NOMO-1 treated with DMSO at 0.1 percent for 48 hours (cell line): Measurements from ENCODE around the gene LRP1.

Experiments used
- DNase-seq: peaks from one replicate; lab custom pipeline; 2025; ENCODE audit not compliant: unreplicated experiment; lab: John Stamatoyannopoulos, UW

Gene LRP1

GRCh38 chr12:57247041-57247440 is 118.8 kb downstream of the LRP1 start:
- no peak for DNase-seq

GRCh38 chr12:57248934-57249742 is 120.9 kb downstream of the LRP1 start:
- DNase-seq = peak; percentile 85

GRCh38 chr12:57250541-57250940 is 122.3 kb downstream of the LRP1 start:
- no peak for DNase-seq

GRCh38 chr12:57250956-57251355 is 122.7 kb downstream of the LRP1 start, which contains the start of gene STAC3:
Gene STAC3 (minus strand): TSS chr12:57251187. CDS start chr12:57249636, 1,551 bp downstream.
- no peak for DNase-seq

- DNase-seq = no peak
Measured at GRCh38 chr12:57254506-57255280, 126.4 kb downstream of the LRP1 start.

GRCh38 chr12:57255916-57256315 is 127.6 kb downstream of the LRP1 start:
- DNase-seq = no peak

- no peak for DNase-seq
Measured at GRCh38 chr12:57258977-57259970, 131.0 kb downstream of the LRP1 start.

- DNase-seq = no peak
Measured at GRCh38 chr12:57260366-57260765, 132.1 kb downstream of the LRP1 start.

- no peak for DNase-seq
Measured at GRCh38 chr12:57261428-57261865, 133.2 kb downstream of the LRP1 start.

- DNase-seq = no peak
Measured at GRCh38 chr12:57262126-57262822, 134.0 kb downstream of the LRP1 start.
